HG03095 (cell line): Measurements from ENCODE around the gene SUGP1.

Experiments
- ATAC-seq: cut with Tn5 transposase; IDR thresholded peaks from one replicate; pipeline ENCODE4 v1.9.1; 2021; ENCODE audit warnings: moderate library complexity; ENCODE audit not compliant: unreplicated experiment

SUGP1 gene

DNA sequence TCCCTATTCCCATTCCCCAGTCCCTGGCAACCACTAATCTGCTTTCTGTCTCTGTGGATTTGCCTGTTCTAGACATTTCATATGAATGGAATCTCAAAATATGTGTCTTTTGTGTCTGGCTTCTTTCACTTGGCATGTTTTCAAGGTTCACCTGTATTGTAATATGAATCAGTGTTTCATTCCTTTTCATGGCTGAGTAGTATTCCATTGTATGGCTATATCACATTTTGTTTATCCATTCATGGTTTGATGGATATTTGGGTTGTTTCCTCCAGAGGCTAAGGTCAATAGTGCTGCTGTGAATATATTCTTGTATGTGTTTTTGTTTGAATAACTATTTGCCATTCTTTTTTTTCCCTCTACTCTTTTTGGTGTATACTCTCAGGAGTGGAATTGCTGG is 84.1 kb downstream of the SUGP1 start:
- no peak for ATAC-seq

DNA sequence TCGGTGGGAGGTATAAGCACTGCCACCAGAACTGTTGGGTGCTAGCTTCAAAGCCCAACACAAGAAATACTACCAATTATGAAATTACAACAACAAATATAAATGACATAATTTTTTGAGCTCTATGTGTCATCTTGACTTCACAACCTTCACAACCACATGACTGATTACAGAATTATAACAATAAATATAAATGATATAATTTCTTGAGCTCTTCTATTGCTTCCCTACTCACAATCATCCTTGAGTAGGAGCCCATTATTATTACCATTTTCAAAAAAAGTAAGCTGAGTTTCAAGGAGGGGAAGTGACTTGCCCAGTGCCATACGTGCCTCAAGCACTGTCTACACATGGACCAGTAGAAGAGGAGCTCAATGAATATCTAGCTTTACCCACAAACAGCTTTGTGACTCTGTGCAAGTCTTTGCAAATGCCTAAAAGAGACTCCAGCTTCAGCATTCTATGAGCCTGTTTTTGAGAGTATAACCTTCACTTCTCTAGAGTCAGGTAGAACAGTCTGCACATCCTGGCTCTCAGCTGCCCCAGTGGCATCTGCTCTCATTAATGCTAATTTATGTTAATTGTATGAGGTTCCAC is 86.0 kb downstream of the SUGP1 start:
- ATAC-seq = no peak

DNA sequence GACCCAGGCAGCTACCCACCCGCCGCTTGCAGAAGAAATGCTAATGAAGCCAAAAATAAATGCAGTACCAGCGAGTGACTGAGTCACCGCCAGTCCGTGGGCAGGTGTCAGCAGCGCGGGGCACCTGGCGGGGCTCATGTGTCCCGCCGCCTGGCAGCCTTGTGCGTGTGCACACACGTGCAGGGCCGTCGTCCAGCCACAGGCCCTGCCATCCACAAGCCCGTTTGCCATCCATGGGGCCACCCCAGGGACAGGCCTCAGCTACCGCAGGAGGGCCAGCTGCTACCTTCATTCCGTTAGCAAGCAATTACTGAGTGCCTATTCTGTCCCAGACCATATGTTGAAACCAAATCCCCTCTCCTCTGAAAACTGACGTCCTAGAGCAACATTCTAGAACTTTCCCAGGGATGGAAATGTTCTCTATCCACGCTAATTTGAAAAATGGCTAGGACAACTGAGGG is 88.0 kb downstream of the SUGP1 start:
- no peak for ATAC-seq

DNA sequence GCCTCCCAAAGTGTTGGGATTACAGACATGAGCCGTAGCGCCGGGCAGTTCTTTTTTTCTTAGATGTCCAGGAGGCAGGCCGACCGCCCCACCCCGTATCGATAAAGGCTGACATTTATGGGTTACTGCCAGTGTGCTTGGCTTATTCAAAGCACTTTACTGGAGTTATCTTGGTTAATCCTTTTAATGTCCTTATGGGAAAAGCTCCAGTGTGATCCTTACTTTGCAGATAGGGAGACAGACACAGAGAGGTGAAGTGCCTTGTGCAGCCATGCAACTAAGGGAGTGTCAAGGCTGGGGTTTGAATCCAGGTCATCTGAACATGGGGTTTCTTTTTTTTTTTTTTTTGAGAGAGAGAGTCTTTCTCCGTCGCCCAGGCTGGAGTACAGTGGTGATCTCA is 89.3 kb downstream of the SUGP1 start:
- no peak for ATAC-seq

DNA sequence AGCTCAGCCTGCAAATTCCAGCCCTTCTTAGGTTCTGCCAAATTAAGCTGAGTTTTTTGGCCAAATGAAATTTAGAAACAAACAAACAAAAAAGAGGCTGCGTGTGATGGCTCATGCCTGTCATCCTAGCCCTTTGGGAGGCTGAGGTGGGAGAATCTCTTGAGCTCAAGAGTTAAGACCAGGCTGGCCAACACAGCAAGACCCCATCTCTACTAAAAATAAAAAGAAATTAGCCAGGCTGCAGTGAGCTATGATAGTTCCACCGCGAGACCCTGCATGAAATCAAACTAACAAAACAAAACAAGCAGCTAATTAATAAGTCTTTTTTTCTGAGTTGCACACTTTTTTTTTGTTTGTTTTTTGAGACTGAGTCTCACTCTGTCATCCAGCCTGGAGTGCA is 90.6 kb downstream of the SUGP1 start:
- ATAC-seq = no peak

DNA sequence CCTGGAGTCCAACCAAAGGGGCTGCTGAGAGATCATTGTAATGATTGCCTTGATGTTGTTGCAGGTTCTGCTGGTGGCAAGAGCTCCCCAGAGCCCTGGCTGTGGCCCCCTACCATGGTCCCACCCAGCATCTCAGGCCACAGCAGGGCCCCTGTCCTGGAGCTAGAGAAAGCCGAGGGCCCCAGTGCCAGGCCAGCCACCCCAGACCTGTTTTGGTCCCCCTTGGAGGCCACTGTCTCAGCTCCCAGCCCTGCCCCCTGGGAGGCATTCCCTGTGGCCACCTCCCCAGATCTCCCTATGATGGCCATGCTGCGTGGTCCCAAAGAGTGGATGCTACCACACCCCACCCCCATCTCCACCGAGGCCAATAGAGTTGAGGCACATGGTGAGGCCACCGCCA is 93.1 kb downstream of the SUGP1 start:
- no peak for ATAC-seq

DNA sequence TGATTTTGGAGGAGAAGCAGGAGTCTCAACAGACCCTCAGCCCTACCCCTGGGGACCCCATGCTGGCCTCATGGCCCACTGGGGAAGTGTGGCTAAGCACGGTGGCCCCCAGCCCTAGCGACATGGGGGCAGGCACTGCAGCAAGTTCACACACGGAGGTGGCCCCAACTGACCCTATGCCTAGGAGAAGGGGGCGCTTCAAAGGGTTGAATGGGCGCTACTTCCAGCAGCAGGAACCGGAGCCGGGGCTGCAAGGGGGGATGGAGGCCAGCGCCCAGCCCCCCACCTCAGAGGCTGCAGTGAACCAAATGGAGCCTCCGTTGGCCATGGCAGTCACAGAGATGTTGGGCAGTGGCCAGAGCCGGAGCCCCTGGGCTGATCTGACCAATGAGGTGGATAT is 93.6 kb downstream of the SUGP1 start:
- ATAC-seq = no peak

DNA sequence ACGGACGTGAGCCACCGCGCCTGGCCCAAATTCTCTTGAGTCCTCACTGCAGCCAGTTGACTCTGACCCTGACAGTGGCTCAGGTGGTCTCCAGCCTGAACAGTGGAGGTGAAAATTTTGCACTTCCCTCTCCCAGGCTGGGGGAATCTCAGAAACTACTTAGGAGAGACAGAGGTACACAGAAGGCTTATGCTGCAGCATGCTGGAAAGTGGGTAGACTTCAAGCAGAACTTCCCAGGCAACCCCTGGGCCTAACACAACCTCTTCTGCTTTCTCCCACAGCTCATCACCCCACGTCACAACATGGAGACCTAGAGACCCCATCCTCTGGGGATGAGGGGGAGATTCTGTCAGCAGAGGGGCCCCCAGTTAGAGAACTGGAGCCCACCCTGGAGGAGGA is 94.1 kb downstream of the SUGP1 start:
- no peak for ATAC-seq
